RWPE2 (cell line): Measurements from ENCODE around the gene NELFCD.

Experiments
- ATAC-seq: fragments of 200-7000 bp; cut with Tn5 transposase; 3 replicates; pipeline ENCODE4 v1.9.1; 2021; ENCODE audit warnings: low read depth
- DNase-seq: peaks from one replicate; pipeline ENCODE4 v3.0.0-alpha.2; 2020; ENCODE audit warnings: low spot score
- H3K27ac ChIP-seq: fragments of 450-650 bp; 2 replicates; pipeline ENCODE4 v1.5.1; 2017; ENCODE audit warnings: mild to moderate bottlenecking; ENCODE audit not compliant: poor library complexity, severe bottlenecking
- H3K27me3 ChIP-seq: fragments of 250-450 bp; sonication (Bioruptor Pico); 2 replicates; pipeline ENCODE4 v1.5.1; 2021; ENCODE audit warnings: mild to moderate bottlenecking, moderate library complexity; ENCODE audit not compliant: insufficient read depth, poor library complexity, severe bottlenecking
- H3K36me3 ChIP-seq: fragments of 250-450 bp; sonication (Bioruptor Pico); 2 replicates; pipeline ENCODE4 v1.5.1; 2020; ENCODE audit warnings: low read depth, mild to moderate bottlenecking, moderate library complexity
- H3K4me1 ChIP-seq: fragments of 250-450 bp; sonication (Bioruptor Pico); 2 replicates; pipeline ENCODE4 v1.5.1; 2021; ENCODE audit warnings: mild to moderate bottlenecking, moderate library complexity; ENCODE audit not compliant: insufficient read depth, poor library complexity, severe bottlenecking
- H3K4me3 ChIP-seq: fragments of 250-450 bp; sonication (Bioruptor Pico); 2 replicates; pipeline ENCODE4 v1.5.1; 2021; ENCODE audit warnings: mild to moderate bottlenecking, moderate library complexity; ENCODE audit not compliant: severe bottlenecking
- H3K9me3 ChIP-seq: fragments of 250-450 bp; sonication (Bioruptor Pico); 2 replicates; pipeline ENCODE4 v1.5.1; 2021; ENCODE audit warnings: mild to moderate bottlenecking, moderate library complexity; ENCODE audit not compliant: severe bottlenecking
- TF ChIP-seq, protein P1 (sequence below): fragments of 450-650 bp; IDR thresholded peaks from one replicate; pipeline ENCODE4 v1.5.1; 2017; ENCODE audit warnings: mild to moderate bottlenecking, moderate library complexity; ENCODE audit not compliant: poor library complexity, severe bottlenecking

The NELFCD gene

DNA sequence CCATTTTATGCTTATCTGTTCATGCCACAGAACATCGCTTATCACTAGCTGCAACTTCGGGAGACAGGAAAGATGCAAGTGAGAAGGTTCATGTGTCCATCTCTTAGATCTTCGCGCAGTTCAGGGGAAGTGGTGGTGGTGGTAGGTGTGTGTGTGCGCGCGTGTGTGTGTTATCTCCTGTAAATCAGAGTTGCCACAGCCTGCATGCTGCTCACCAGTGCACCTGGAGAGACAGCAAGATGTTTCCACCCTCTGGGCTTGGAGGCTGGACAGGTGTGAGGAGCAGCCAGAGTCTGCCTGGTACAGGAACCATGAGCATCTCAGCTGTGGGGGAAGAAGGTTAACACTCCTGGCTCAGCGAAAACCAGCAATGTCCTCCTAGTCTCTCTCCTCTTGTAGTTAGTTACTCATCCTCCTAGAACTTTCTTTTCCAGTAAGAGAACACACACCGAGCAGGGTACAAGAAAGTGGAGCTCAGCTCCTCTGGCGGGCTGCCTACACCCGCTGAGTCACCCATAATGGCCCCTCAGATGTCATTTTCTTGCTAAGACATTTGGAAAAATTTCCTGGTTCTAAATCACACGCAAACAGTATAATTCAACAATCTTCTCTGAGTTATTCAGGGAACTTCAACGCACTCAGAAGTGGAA lies 33.0 kb downstream of the NELFCD start:
- Histone ChIP-seq H3K9me3 (no peaks in the 10 kb centered on the region), H3K27me3 (no peaks in the 10 kb centered on the region), H3K27ac (no peak overlapping the region), H3K4me3 (no peak overlapping the region), H3K36me3 (no peaks in the 10 kb centered on the region), H3K4me1 (peaks cover 26% of the 10 kb centered on the region)
- ATAC-seq (no peak), DNase-seq (peak; percentile 60)
- TF ChIP-seq, protein P1, sequence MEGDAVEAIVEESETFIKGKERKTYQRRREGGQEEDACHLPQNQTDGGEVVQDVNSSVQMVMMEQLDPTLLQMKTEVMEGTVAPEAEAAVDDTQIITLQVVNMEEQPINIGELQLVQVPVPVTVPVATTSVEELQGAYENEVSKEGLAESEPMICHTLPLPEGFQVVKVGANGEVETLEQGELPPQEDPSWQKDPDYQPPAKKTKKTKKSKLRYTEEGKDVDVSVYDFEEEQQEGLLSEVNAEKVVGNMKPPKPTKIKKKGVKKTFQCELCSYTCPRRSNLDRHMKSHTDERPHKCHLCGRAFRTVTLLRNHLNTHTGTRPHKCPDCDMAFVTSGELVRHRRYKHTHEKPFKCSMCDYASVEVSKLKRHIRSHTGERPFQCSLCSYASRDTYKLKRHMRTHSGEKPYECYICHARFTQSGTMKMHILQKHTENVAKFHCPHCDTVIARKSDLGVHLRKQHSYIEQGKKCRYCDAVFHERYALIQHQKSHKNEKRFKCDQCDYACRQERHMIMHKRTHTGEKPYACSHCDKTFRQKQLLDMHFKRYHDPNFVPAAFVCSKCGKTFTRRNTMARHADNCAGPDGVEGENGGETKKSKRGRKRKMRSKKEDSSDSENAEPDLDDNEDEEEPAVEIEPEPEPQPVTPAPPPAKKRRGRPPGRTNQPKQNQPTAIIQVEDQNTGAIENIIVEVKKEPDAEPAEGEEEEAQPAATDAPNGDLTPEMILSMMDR, result no peak

DNA sequence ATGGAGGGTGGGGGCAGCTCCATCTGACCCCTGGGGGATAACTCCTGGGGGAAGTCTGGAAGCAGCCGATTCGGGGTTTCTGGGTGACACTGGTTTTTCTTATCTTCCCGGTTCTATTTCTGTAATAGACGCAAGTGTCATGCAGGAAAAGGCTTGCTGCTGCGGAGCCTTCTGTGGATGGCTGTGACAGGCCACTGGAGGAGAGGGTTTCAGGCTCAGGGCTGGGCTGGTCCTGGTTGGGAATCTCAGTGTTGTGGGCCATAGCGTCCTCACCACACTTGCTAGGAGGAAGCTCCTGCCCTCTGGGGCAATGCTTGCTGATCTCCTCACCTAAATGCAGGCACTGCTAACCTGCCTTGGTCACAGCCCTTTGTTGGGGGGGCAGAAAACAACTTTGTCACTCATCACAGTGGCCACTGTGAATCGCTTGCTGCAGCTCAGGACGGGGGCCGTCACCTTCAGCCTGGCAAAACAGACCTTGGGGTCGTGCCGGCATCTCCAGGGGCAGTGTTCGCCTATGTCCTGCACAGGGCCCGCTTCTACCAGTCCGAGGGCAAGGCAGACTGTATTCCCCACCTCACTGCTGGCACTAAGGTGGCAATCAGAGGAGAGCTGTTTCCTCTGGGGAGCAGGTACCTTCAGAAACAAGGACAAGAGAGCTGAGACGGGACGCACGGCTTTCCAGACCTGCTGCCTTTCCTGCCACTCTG lies 33.8 kb downstream of the NELFCD start:
- no peak for ATAC-seq

DNA sequence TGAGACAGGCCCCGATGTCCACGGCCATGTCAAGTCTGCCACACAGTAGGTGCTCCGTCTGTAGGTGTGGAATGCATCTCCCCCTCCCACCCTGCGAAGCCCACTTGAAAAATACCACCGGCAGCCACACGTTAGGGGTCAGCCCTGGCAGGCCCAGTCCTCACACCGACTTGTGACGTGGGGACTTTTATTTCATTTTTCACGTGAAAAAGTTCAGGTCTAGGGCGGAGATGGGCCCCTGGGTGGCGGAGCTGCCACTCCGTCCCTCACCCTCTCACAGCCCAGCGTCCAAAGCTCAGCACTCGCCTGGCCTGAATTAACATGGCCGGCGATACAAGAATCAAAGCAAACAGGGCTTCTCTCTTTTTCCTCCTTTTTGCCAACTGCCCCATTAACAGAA lies 34.4 kb downstream of the NELFCD start:
- no peaks in the 10 kb centered on the region for H3K36me3 ChIP-seq
- DNase-seq (peak; percentile 70), ATAC-seq (no peak)
- H3K4me3 ChIP-seq, result no peak overlapping the region
- H3K4me1 ChIP-seq, result peaks cover 23% of the 10 kb centered on the region
- TF ChIP-seq, protein P1, result no peak
- H3K27ac ChIP-seq, result no peak overlapping the region
- no peaks in the 10 kb centered on the region for H3K27me3 ChIP-seq
- H3K9me3 ChIP-seq, result no peaks in the 10 kb centered on the region

More for the DNA sequence above, 33.8 kb downstream of the NELFCD start:
- no peak overlapping the region for H3K4me3 ChIP-seq
- no peak overlapping the region for H3K27ac ChIP-seq
- H3K36me3 ChIP-seq, result no peaks in the 10 kb centered on the region
- no peaks in the 10 kb centered on the region for H3K27me3 ChIP-seq
- DNase-seq, result peak; percentile 77
- TF ChIP-seq, protein P1, result no peak
- peaks cover 26% of the 10 kb centered on the region for H3K4me1 ChIP-seq
- no peaks in the 10 kb centered on the region for H3K9me3 ChIP-seq

GRCh38 chr20:59015812-59016711 lies 35.0 kb downstream of the NELFCD start:
- TF ChIP-seq, protein P1, result no peak
- Histone ChIP-seq H3K36me3 (no peaks in the 10 kb centered on the region), H3K27ac (peak overlapping the region; percentile 35), H3K4me1 (peaks cover 22% of the 10 kb centered on the region), H3K27me3 (no peaks in the 10 kb centered on the region), H3K4me3 (no peak overlapping the region), H3K9me3 (no peaks in the 10 kb centered on the region)
- ATAC-seq, result no peak
- peak; percentile 69 for DNase-seq
